Neuronal stem cell (in vitro differentiated cells): ENCODE data around the gene PSME2.

Experiments used
- DNase-seq: peaks from one replicate; pipeline ENCODE4 v3.0.0-alpha.2; 2013; ENCODE audit warnings: low spot score
- H2AFZ ChIP-seq: one replicate; pipeline ENCODE4 v1.6.1; 2013; ENCODE audit warnings: mild to moderate bottlenecking, low read length, inconsistent platforms
- H2AK5ac ChIP-seq: 2 replicates; pipeline ENCODE4 v1.6.1; 2013; ENCODE audit warnings: low read depth, mild to moderate bottlenecking, inconsistent platforms, low read length, moderate library complexity, mixed read lengths
- H2BK120ac ChIP-seq: 2 replicates; pipeline ENCODE4 v1.6.1; 2013; ENCODE audit warnings: low read depth, mild to moderate bottlenecking, inconsistent platforms, low read length, moderate library complexity, mixed read lengths
- H2BK12ac ChIP-seq: one replicate; pipeline ENCODE4 v1.6.1; 2013; ENCODE audit warnings: low read length, inconsistent platforms
- H2BK15ac ChIP-seq: 2 replicates; pipeline ENCODE4 v1.6.1; 2013; ENCODE audit warnings: mild to moderate bottlenecking, low read length, inconsistent platforms, mixed read lengths
- H2BK5ac ChIP-seq: one replicate; pipeline ENCODE4 v1.6.1; 2013; ENCODE audit warnings: inconsistent platforms, mild to moderate bottlenecking, low read length, moderate library complexity
- H3K14ac ChIP-seq: one replicate; pipeline ENCODE4 v1.6.1; 2013; ENCODE audit warnings: low read length, inconsistent platforms
- H3K18ac ChIP-seq: 2 replicates; pipeline ENCODE4 v1.6.1; 2013; ENCODE audit warnings: low read length, inconsistent platforms
- H3K23ac ChIP-seq: 2 replicates; pipeline ENCODE4 v1.6.1; 2013; ENCODE audit warnings: low read depth, mild to moderate bottlenecking, mixed read lengths, low read length, inconsistent platforms; ENCODE audit not compliant: poor library complexity
- H3K27ac ChIP-seq: replicated peaks from 3 replicates; pipeline ENCODE4 v1.5.1; 2013; ENCODE audit warnings: low read length, inconsistent platforms
- H3K27me3 ChIP-seq, 3 experiments: 2 replicates each; pipeline ENCODE4 v1.6.1; 2013; ENCODE audit warnings: low read length in 3 of 3, mild to moderate bottlenecking in 2 of 3, inconsistent platforms in 1 of 3, low read depth in 1 of 3, mixed read lengths in 1 of 3, moderate library complexity in 1 of 3; ENCODE audit not compliant: control insufficient read depth in 3 of 3, insufficient read depth in 3 of 3
- H3K36me3 ChIP-seq, 2 donors: replicated peaks in 1 of 2; 2 replicates each; pipeline ENCODE4 v1.6.1; 2013; ENCODE audit warnings: low read length in 2 of 2; ENCODE audit not compliant: control insufficient read depth in 2 of 2, insufficient read depth in 2 of 2
- H3K4ac ChIP-seq: 2 replicates; pipeline ENCODE4 v1.6.1; 2013; ENCODE audit warnings: inconsistent platforms, mild to moderate bottlenecking, low read length, moderate library complexity
- H3K4me1 ChIP-seq, 2 donors: 1 replicate in 1 of 2; 2 replicates in 1 of 2; pipeline ENCODE4 v1.6.1; 2013; ENCODE audit warnings: low read length in 2 of 2, low read depth in 1 of 2; ENCODE audit not compliant: control insufficient read depth in 2 of 2, insufficient read depth in 1 of 2
- H3K4me2 ChIP-seq: one replicate; pipeline ENCODE4 v1.6.1; 2013; ENCODE audit warnings: mild to moderate bottlenecking, low read length, inconsistent platforms; ENCODE audit not compliant: insufficient read depth, poor library complexity, severe bottlenecking
- H3K4me3 ChIP-seq, 2 donors: 2 replicates each; pipeline ENCODE4 v1.5.1; 2013; ENCODE audit warnings: low read length in 2 of 2, mild to moderate bottlenecking in 2 of 2, inconsistent platforms in 1 of 2, moderate library complexity in 1 of 2
- H3K79me1 ChIP-seq: one replicate; pipeline ENCODE4 v1.6.1; 2013; ENCODE audit warnings: low read depth, mild to moderate bottlenecking, inconsistent platforms, low read length, moderate library complexity
- H3K9ac ChIP-seq: one replicate; pipeline ENCODE4 v1.6.1; 2013; ENCODE audit warnings: mild to moderate bottlenecking, low read depth, low read length, inconsistent platforms; ENCODE audit not compliant: poor library complexity
- H3K9me3 ChIP-seq, 2 donors: replicated peaks in 1 of 2; 2 replicates each; pipeline versions ENCODE3 to v1.6.1; 2013; ENCODE audit warnings: low read length in 2 of 2, mild to moderate bottlenecking in 2 of 2, inconsistent platforms in 1 of 2, low read depth in 1 of 2, mixed read lengths in 1 of 2, moderate library complexity in 1 of 2; ENCODE audit not compliant: control insufficient read depth in 2 of 2, insufficient read depth in 1 of 2
- H4K8ac ChIP-seq: one replicate; pipeline ENCODE4 v1.6.1; 2013; ENCODE audit warnings: low read depth, mild to moderate bottlenecking, inconsistent platforms, low read length, moderate library complexity
- H4K91ac ChIP-seq: one replicate; pipeline ENCODE4 v1.6.1; 2013; ENCODE audit warnings: low read length, low read depth, mild to moderate bottlenecking, inconsistent platforms; ENCODE audit not compliant: poor library complexity
- WGBS, 2 donors: extraction: QIAGEN DNeasy Blood & Tissue Kit; methylation state at CpG; one replicate each; pipeline ENCODE4 v1.1.7; 2013; ENCODE audit warnings: missing lambda C conversion rate in 2 of 2, mixed read lengths in 1 of 2; ENCODE audit not compliant: insufficient read length in 2 of 2, insufficient replicate concordance in 1 of 2; ENCODE audit errors: extremely low coverage in 2 of 2; 5-methylcytosine and 5-hydroxymethylcytosine counted together

Gene PSME2

GRCh38 chr14:24185741-24186140 is 39.3 kb upstream of the PSME2 start:
- peaks cover 7% of the 10 kb centered on the region for H3K79me1 ChIP-seq
- H2BK15ac ChIP-seq = no peak overlapping the region
- no peak overlapping the region for H4K8ac ChIP-seq
- no peak overlapping the region for H3K27ac ChIP-seq
- no peak overlapping the region for H3K18ac ChIP-seq
- H2AFZ ChIP-seq = no peak overlapping the region
- peak overlapping the region in 1 of 2 donors; percentile 24 for H3K4me3 ChIP-seq
- no peak overlapping the region for H3K4me2 ChIP-seq
- no peak overlapping the region for H2BK5ac ChIP-seq
- H2BK12ac ChIP-seq = no peak overlapping the region
- peak overlapping the region; percentile 44 for H3K23ac ChIP-seq
- peaks cover 4 to 7% of the 10 kb centered on the region in 2 donors for H3K4me1 ChIP-seq
- no peak overlapping the region for H3K9ac ChIP-seq
- no peak overlapping the region for H2AK5ac ChIP-seq
- no peaks in the 10 kb centered on the region for H3K9me3 ChIP-seq
- no peak for DNase-seq
- no peak overlapping the region for H4K91ac ChIP-seq
- no peak overlapping the region for H2BK120ac ChIP-seq
- H3K14ac ChIP-seq = no peak overlapping the region
- whole genome bisulfite sequencing, 2 donors = no CpG with 5 or more reads among the region's 11 CpGs
- peaks cover 58 to 80% of the 10 kb centered on the region in 2 donors for H3K36me3 ChIP-seq
- H3K27me3 ChIP-seq = no peaks in the 10 kb centered on the region
- no peak overlapping the region for H3K4ac ChIP-seq

- no peak overlapping the region for H3K4me3 ChIP-seq
- peaks cover 4 to 7% of the 10 kb centered on the region in 2 donors for H3K4me1 ChIP-seq
- H3K36me3 ChIP-seq = peaks cover 63 to 80% of the 10 kb centered on the region in 2 donors
- no peak overlapping the region for H3K14ac ChIP-seq
- H2BK12ac ChIP-seq = no peak overlapping the region
- no peak overlapping the region for H2AFZ ChIP-seq
- no peaks in the 10 kb centered on the region for H3K9me3 ChIP-seq
- H2BK120ac ChIP-seq = no peak overlapping the region
- H4K91ac ChIP-seq = no peak overlapping the region
- H3K4ac ChIP-seq = no peak overlapping the region
- H3K9ac ChIP-seq = peak overlapping the region; percentile 34
- no peak overlapping the region for H3K4me2 ChIP-seq
- DNase-seq = no peak
- peaks cover 11% of the 10 kb centered on the region for H3K79me1 ChIP-seq
- H4K8ac ChIP-seq = no peak overlapping the region
- H3K18ac ChIP-seq = no peak overlapping the region
- H2BK15ac ChIP-seq = no peak overlapping the region
- no peak overlapping the region for H3K27ac ChIP-seq
- H2AK5ac ChIP-seq = no peak overlapping the region
- peak overlapping the region; percentile 20 for H2BK5ac ChIP-seq
- no CpG with 5 or more reads among the region's 7 CpGs for WGBS, 2 donors
- no peak overlapping the region for H3K23ac ChIP-seq
- H3K27me3 ChIP-seq = no peaks in the 10 kb centered on the region
Measured at GRCh38 chr14:24185026-24185425, 38.6 kb upstream of the PSME2 start.

DNA sequence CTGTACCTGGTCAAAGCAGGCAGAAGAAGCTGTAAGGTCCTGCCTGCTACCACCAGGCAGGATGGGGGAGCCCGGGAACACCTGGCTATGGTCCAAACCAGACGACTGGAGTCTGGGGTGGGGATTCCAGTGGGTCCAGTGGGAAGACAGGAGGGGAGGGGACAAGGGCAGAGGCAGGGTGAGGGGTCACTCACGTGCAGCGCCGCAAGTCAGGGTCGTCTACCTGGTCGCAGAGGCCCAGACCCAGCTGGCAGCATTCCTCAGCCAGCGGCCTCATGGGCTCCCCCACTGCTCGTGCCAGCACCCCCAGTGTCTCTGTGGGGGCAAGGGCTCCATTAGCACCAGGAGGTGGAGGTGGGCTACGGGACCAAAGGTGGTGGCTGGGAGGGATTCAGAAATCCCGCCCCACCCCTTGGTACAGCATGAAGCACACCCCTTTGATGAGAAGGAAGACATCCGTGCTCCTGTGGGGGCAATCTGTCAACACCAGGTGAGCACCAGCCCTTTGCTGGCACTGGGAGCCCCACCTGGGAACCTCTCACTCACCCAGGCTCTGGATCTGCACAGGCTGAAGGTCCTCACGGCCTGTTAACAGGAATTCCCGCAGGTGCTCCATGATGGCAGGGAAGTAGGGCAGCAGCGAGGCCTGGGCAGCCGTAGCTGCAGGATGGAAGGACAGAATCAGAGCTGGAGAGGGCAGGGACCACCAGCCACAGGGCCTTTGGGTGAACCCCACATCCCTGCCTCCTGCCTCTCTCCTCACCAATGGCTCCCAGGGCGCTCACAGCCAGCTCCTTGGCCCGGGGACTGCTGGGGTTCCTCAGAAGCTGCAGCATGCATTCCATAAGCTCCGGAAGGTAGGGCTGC is 37.9 kb upstream of the PSME2 start:
- Histone ChIP-seq H2BK120ac (no peak overlapping the region), H2AFZ (no peak overlapping the region), H4K8ac (no peak overlapping the region), H3K4me3 (no peak overlapping the region), H3K9me3 (no peaks in the 10 kb centered on the region), H2BK15ac (no peak overlapping the region), H2BK12ac (no peak overlapping the region), H3K4me1 (peaks cover 4 to 7% of the 10 kb centered on the region in 2 donors), H3K27me3 (no peaks in the 10 kb centered on the region), H3K79me1 (peaks cover 12% of the 10 kb centered on the region), H2AK5ac (no peak overlapping the region), H3K18ac (no peak overlapping the region), H3K4ac (no peak overlapping the region), H3K23ac (no peak overlapping the region), H3K9ac (no peak overlapping the region), H2BK5ac (peak overlapping the region; percentile 20), H4K91ac (no peak overlapping the region), H3K27ac (no peak overlapping the region), H3K4me2 (no peak overlapping the region), H3K36me3 (peaks cover 70 to 82% of the 10 kb centered on the region in 2 donors), H3K14ac (no peak overlapping the region)
- no peak for DNase-seq
- WGBS, 2 donors = no CpG with 5 or more reads among the region's 19 CpGs

DNA sequence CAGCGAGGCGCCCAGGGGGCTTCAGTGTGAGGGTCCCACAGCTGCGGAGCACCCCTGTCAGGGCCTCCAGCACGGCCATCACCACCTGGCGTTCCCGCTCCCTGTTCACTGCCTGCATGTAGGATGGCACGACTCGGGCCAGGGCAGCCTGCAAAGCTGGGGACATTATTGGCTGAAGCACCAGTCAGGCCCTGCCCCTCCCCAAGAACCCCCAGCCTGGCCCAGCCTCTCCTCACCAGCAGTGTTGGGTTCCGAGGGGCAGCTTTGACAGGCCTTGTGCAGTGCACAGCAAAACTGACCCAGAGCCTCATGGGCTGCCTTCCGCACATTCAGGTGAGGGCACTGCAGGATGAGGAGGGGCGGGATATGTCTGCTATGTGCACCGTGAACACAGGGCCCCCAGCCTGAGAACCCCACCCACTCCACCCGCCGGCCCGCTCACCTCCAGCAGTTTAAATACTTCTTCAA is 36.6 kb upstream of the PSME2 start:
- Histone ChIP-seq H3K36me3 (peaks cover 82 to 95% of the 10 kb centered on the region in 2 donors), H2BK120ac (no peak overlapping the region), H2BK15ac (no peak overlapping the region), H3K79me1 (peaks cover 12% of the 10 kb centered on the region), H3K4me1 (peaks cover 4 to 7% of the 10 kb centered on the region in 2 donors), H3K27me3 (no peaks in the 10 kb centered on the region), H3K4me2 (no peak overlapping the region), H3K18ac (no peak overlapping the region), H4K8ac (no peak overlapping the region), H2BK5ac (no peak overlapping the region), H4K91ac (no peak overlapping the region), H3K9me3 (no peaks in the 10 kb centered on the region), H3K23ac (peak overlapping the region; percentile 20), H3K4me3 (no peak overlapping the region), H3K4ac (no peak overlapping the region), H2AFZ (no peak overlapping the region), H2AK5ac (no peak overlapping the region), H2BK12ac (no peak overlapping the region), H3K27ac (no peak overlapping the region), H3K14ac (no peak overlapping the region), H3K9ac (no peak overlapping the region)
- WGBS, 2 donors = no CpG with 5 or more reads among the region's 15 CpGs
- no peak for DNase-seq
